ENCODE measurements around the gene PLXNC1.

Gene PLXNC1

GRCh38 chr12:94230357-94230905 is 82.1 kb downstream of the PLXNC1 start:
- H3K36me3 ChIP-seq (ENCODE audit: insufficient read depth, low read length), result peaks cover 9% of the 10 kb centered on the region; the same call in 1 of the 2 replicates
- H3K9me3 ChIP-seq (ENCODE audit: insufficient read depth, low read depth, low read length), result no peaks in the 10 kb centered on the region
- H2AFZ ChIP-seq (ENCODE audit: low read length), result no peak overlapping the region
- H3K4me2 ChIP-seq (ENCODE audit: low read depth, low read length, poor library complexity, severe bottlenecking), result peak overlapping the region; percentile 9
- no peaks in the 10 kb centered on the region for H3F3A ChIP-seq (ENCODE audit: low read depth)
- H3K9me2 ChIP-seq (replicated peaks; ENCODE audit: low read depth, low read length), result no peaks in the 10 kb centered on the region
- no peaks in the 10 kb centered on the region for H3K27me3 ChIP-seq (ENCODE audit: insufficient read depth, low read length, poor library complexity, severe bottlenecking)
- no peak for TF ChIP-seq CTCF (conservative IDR thresholded peaks at IDR 0.05; ENCODE audit: low read length)
- TF ChIP-seq EZH2phosphoT487 (IDR thresholded peaks at IDR 0.05; ENCODE audit: borderline replicate concordance), result no peak
- no peaks in the 10 kb centered on the region for H4K20me1 ChIP-seq (ENCODE audit: insufficient read depth, low read length, poor library complexity, severe bottlenecking)
- H3K4me3 ChIP-seq (ENCODE audit: low read length, poor library complexity, severe bottlenecking), result no peak overlapping the region
- H3K79me2 ChIP-seq (ENCODE audit: insufficient read depth, low read length), result no peaks in the 10 kb centered on the region
- H3K4me1 ChIP-seq (ENCODE audit: insufficient read depth, low read length, poor library complexity, severe bottlenecking), result peaks cover 24% of the 10 kb centered on the region
- no peak overlapping the region for H3K9ac ChIP-seq (ENCODE audit: low read depth, low read length, poor library complexity, severe bottlenecking)

GRCh38 chr12:94231709-94232108 is 83.3 kb downstream of the PLXNC1 start:
- H4K20me1 ChIP-seq (ENCODE audit: insufficient read depth, low read length, poor library complexity, severe bottlenecking), result no peaks in the 10 kb centered on the region
- no peak overlapping the region for H3K4me3 ChIP-seq (ENCODE audit: low read length, poor library complexity, severe bottlenecking)
- H2AFZ ChIP-seq (ENCODE audit: low read length), result no peak overlapping the region
- TF ChIP-seq CTCF (conservative IDR thresholded peaks at IDR 0.05; ENCODE audit: low read length) (no peak), EZH2phosphoT487 (IDR thresholded peaks at IDR 0.05; ENCODE audit: borderline replicate concordance) (no peak)
- peaks cover 9% of the 10 kb centered on the region; the same call in 1 of the 2 replicates for H3K36me3 ChIP-seq (ENCODE audit: insufficient read depth, low read length)
- no peak overlapping the region for H3K9ac ChIP-seq (ENCODE audit: low read depth, low read length, poor library complexity, severe bottlenecking)
- no peaks in the 10 kb centered on the region for H3K79me2 ChIP-seq (ENCODE audit: insufficient read depth, low read length)
- no peak overlapping the region for H3K4me2 ChIP-seq (ENCODE audit: low read depth, low read length, poor library complexity, severe bottlenecking)
- H3K27me3 ChIP-seq (ENCODE audit: insufficient read depth, low read length, poor library complexity, severe bottlenecking), result no peaks in the 10 kb centered on the region
- no peaks in the 10 kb centered on the region for H3K9me3 ChIP-seq (ENCODE audit: insufficient read depth, low read depth, low read length)
- no peaks in the 10 kb centered on the region for H3F3A ChIP-seq (ENCODE audit: low read depth)
- no peaks in the 10 kb centered on the region for H3K9me2 ChIP-seq (replicated peaks; ENCODE audit: low read depth, low read length)
- peaks cover 24% of the 10 kb centered on the region for H3K4me1 ChIP-seq (ENCODE audit: insufficient read depth, low read length, poor library complexity, severe bottlenecking)

- Histone ChIP-seq H3K36me3 (ENCODE audit: insufficient read depth, low read length) (no peaks in the 10 kb centered on the region; the same call in 1 of the 2 replicates), H3K27me3 (ENCODE audit: insufficient read depth, low read length, poor library complexity, severe bottlenecking) (no peaks in the 10 kb centered on the region), H3K4me1 (ENCODE audit: insufficient read depth, low read length, poor library complexity, severe bottlenecking) (peaks cover 14% of the 10 kb centered on the region), H3K9me2 (replicated peaks; ENCODE audit: low read depth, low read length) (no peaks in the 10 kb centered on the region), H3K4me2 (ENCODE audit: low read depth, low read length, poor library complexity, severe bottlenecking) (no peak overlapping the region), H3K9me3 (ENCODE audit: insufficient read depth, low read depth, low read length) (no peaks in the 10 kb centered on the region), H3F3A (ENCODE audit: low read depth) (no peaks in the 10 kb centered on the region), H3K79me2 (ENCODE audit: insufficient read depth, low read length) (no peaks in the 10 kb centered on the region), H2AFZ (ENCODE audit: low read length) (no peak overlapping the region), H3K4me3 (ENCODE audit: low read length, poor library complexity, severe bottlenecking) (no peak overlapping the region), H4K20me1 (ENCODE audit: insufficient read depth, low read length, poor library complexity, severe bottlenecking) (no peaks in the 10 kb centered on the region), H3K9ac (ENCODE audit: low read depth, low read length, poor library complexity, severe bottlenecking) (no peak overlapping the region)
- TF ChIP-seq CTCF (conservative IDR thresholded peaks at IDR 0.05; ENCODE audit: low read length), result no peak
- TF ChIP-seq EZH2phosphoT487 (IDR thresholded peaks at IDR 0.05; ENCODE audit: borderline replicate concordance), result no peak
Observed at GRCh38 chr12:94235848-94236247, 87.5 kb downstream of the PLXNC1 start.

Data from Loucy (cell line).